ENCODE measurements around the gene UTP4.

DNA sequence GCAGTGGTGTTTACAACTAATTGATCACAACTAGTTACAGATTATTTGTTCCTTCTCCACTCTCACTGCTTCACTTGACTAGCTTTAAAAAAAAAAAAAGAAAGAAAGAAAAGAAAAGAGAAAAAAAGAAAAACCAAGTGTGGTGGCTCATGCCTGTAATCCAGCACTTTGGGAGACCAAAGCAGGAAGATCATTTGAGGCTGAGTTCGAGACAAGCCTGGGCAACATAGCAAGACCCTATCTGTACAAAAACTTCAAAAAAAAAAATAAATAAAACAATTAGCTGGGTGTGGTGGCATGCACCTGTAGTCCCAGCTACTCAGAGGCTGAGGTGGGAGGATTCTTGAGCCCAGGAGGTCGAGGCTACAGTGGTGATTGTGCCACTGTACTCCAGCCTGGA lies 58.7 kb downstream of the UTP4 start:
- TF ChIP-seq, protein P1, sequence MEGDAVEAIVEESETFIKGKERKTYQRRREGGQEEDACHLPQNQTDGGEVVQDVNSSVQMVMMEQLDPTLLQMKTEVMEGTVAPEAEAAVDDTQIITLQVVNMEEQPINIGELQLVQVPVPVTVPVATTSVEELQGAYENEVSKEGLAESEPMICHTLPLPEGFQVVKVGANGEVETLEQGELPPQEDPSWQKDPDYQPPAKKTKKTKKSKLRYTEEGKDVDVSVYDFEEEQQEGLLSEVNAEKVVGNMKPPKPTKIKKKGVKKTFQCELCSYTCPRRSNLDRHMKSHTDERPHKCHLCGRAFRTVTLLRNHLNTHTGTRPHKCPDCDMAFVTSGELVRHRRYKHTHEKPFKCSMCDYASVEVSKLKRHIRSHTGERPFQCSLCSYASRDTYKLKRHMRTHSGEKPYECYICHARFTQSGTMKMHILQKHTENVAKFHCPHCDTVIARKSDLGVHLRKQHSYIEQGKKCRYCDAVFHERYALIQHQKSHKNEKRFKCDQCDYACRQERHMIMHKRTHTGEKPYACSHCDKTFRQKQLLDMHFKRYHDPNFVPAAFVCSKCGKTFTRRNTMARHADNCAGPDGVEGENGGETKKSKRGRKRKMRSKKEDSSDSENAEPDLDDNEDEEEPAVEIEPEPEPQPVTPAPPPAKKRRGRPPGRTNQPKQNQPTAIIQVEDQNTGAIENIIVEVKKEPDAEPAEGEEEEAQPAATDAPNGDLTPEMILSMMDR (IDR thresholded peaks at IDR 0.05; ENCODE audit: low read depth, low read length) = no peak
- TF ChIP-seq EZH2phosphoT487 (IDR thresholded peaks at IDR 0.05; ENCODE audit: low read depth) = no peak
